ENCODE measurements around the gene ALDH3B2. TPM values are rescaled to one million over a fixed set of nuclear protein-coding genes. Genes with fewer than 3 reads are reported as not detected.
A peak's percentile ranks its signal among the peaks of the same experiment; 100 is the strongest.
"Not testable (repeated sequence)": the region's sequence is repeated elsewhere in the genome, so short reads cannot be mapped to it uniquely, and the experiment has no call there.

The ALDH3B2 gene
- total RNA-seq = not detected

GRCh38 chr11:67674442-67674871, at the start of gene ALDH3B2:
TSS of gene ALDH3B2 (minus strand) at chr11:67674623. CDS start at chr11:67666935, 7,688 bp downstream.
- Mint-ChIP-seq H3K36me3 (ENCODE audit: low read depth) (no peaks in the 10 kb centered on the region), H3K27ac (no peak within 1 kb of the TSS), H3K9me3 (no peaks in the 10 kb centered on the region), H3K4me3 (no peak within 1 kb of the TSS), H3K4me1 (ENCODE audit: low read depth) (no peaks in the 10 kb centered on the region), H3K27me3 (peaks cover 3% of the 10 kb centered on the region)
- no peak for ATAC-seq
- TF ChIP-seq CTCF (IDR thresholded peaks at IDR 0.05) = no peak
- ChIA-PET POLR2A (no interaction called here), CTCF (no interaction called here)
- intact Hi-C loops (cut with micrococcal nuclease) = no loop called here
- DNase-seq = no peak

DNA sequence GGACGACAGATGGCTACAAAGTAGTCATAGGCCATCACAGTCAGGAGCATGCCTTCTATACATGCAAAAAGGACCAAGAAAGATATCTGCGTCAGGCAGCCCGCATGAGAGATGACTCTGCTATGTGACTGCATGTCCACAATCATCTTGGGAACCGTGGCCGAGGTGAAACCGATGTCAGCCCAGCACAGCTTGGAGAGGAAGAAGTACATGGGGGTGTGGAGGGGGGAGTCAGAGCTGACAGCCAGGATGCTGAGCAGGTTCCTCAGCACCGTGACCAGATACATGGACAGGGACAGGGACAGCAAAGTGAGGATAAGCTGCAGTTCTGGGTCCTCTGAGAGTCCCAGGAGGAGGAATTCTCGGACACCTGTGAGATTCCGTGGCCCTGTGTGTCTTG, 48.6 kb upstream of the ALDH3B2 start:
- H3K9me3 Mint-ChIP-seq; CTCF ChIA-PET; POLR2A ChIA-PET; H3K27me3 Mint-ChIP-seq; intact Hi-C loops (cut with micrococcal nuclease); ATAC-seq; H3K27ac Mint-ChIP-seq; H3K4me3 Mint-ChIP-seq; H3K36me3 Mint-ChIP-seq (ENCODE audit: low read depth); DNase-seq: not testable (repeated sequence)
- H3K4me1 Mint-ChIP-seq (ENCODE audit: low read depth) = peaks cover 14% of the 10 kb centered on the region

GRCh38 chr11:67716226-67716625, 41.8 kb upstream of the ALDH3B2 start:
- DNase-seq; H3K4me3 Mint-ChIP-seq; H3K27ac Mint-ChIP-seq; intact Hi-C loops (cut with micrococcal nuclease); POLR2A ChIA-PET; H3K27me3 Mint-ChIP-seq; CTCF ChIA-PET; ATAC-seq; H3K4me1 Mint-ChIP-seq (ENCODE audit: low read depth); H3K36me3 Mint-ChIP-seq (ENCODE audit: low read depth); H3K9me3 Mint-ChIP-seq: not testable (repeated sequence)

DNA sequence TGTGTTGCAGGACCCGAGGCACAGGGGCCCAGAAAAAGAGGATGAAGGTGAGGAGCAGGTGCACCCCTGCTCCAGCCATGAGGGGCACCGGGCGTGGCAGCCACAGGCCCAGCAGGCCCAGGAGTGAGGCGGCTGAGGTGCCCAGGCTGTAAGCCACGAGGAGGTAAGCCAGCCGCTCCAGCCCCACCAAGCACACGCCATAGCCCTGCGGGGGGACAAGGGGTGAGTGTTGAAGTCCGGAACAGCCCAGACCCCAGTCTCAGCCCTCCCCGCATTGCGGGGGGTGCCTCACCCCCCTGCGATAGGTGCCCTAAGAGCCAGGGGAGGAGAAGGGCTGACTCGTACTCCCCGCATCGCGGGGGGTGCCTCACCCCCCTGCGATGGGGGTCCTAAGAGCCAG, 41.4 kb upstream of the ALDH3B2 start:
- POLR2A ChIA-PET; H3K4me1 Mint-ChIP-seq (ENCODE audit: low read depth); DNase-seq; H3K4me3 Mint-ChIP-seq; H3K36me3 Mint-ChIP-seq (ENCODE audit: low read depth); CTCF ChIA-PET; intact Hi-C loops (cut with micrococcal nuclease); H3K27ac Mint-ChIP-seq; ATAC-seq; H3K27me3 Mint-ChIP-seq; H3K9me3 Mint-ChIP-seq: not testable (repeated sequence)

DNA sequence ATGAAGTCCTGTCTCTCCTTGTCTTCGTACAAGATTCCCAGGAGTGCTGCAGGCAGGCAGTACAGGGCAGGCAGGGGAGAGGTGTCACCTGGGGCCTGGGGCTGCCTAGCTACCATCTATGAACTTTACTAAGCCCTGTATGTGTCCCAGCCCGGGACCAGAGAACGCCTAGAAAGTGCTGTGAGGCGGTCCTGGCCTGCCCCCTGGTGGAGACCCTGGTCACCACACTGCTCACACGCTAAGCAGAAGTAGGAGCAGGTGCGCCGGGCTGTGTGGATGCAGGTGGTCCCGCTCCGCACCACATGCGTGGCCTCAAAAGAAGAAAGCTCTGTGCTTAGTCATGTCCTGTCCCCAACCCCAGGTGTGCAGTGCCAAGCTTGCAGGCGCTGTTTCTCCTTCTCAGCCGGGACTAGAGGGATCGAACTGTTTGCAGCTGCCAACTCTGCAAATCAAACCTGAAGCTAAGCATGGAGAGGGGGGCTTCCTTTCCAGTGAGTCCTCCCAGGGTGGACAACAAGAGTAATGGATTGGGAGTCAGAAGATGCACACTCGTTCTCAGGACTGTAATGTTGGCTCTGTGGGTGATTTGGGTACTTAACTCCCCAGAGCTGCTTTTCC, 39.6 kb upstream of the ALDH3B2 start:
- H3K9me3 Mint-ChIP-seq; H3K4me1 Mint-ChIP-seq (ENCODE audit: low read depth); H3K36me3 Mint-ChIP-seq (ENCODE audit: low read depth); POLR2A ChIA-PET; intact Hi-C loops (cut with micrococcal nuclease); ATAC-seq; H3K4me3 Mint-ChIP-seq; H3K27ac Mint-ChIP-seq; H3K27me3 Mint-ChIP-seq: not testable (repeated sequence)
- TF ChIP-seq CTCF (IDR thresholded peaks at IDR 0.05) = peak; percentile 27
- DNase-seq = peak; percentile 72
- CTCF ChIA-PET = interaction anchor here (0.8 to 1.7 kb wide), 2 partner anchors 84 to 86 kb away, joined by 3 to 4 read pairs; partner anchors contain the start of gene NUDT8

- H3K27me3 Mint-ChIP-seq; POLR2A ChIA-PET; H3K36me3 Mint-ChIP-seq (ENCODE audit: low read depth); intact Hi-C loops (cut with micrococcal nuclease); H3K9me3 Mint-ChIP-seq; H3K27ac Mint-ChIP-seq; H3K4me3 Mint-ChIP-seq; DNase-seq; H3K4me1 Mint-ChIP-seq (ENCODE audit: low read depth); CTCF ChIA-PET; ATAC-seq: not testable (repeated sequence)
Observed at GRCh38 chr11:67711676-67712075, 37.3 kb upstream of the ALDH3B2 start.

DNA sequence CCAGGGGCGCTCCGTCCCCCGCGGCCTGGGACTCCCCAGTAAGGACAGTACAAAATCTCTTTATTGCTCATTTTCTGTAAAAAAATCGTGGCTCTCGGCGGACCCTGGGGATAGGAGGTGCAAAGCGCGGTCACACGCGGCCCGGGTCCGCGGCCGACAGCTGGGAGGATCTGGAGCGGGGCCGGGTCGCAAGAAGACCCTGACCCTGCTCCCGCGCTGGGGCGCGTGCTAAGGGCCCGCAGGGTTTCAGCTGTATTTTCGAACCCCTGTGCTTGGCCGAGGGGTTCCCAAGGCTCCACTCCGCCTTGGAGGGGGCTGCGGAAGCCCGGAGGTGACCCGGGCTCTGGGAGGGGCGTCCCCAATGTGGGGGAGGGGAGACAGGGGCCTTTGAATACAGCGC, 36.8 kb upstream of the ALDH3B2 start:
- H3K27me3 Mint-ChIP-seq; DNase-seq; H3K36me3 Mint-ChIP-seq (ENCODE audit: low read depth); intact Hi-C loops (cut with micrococcal nuclease); POLR2A ChIA-PET; ATAC-seq; H3K27ac Mint-ChIP-seq; H3K9me3 Mint-ChIP-seq; H3K4me3 Mint-ChIP-seq; CTCF ChIA-PET; H3K4me1 Mint-ChIP-seq (ENCODE audit: low read depth): not testable (repeated sequence)

DNA sequence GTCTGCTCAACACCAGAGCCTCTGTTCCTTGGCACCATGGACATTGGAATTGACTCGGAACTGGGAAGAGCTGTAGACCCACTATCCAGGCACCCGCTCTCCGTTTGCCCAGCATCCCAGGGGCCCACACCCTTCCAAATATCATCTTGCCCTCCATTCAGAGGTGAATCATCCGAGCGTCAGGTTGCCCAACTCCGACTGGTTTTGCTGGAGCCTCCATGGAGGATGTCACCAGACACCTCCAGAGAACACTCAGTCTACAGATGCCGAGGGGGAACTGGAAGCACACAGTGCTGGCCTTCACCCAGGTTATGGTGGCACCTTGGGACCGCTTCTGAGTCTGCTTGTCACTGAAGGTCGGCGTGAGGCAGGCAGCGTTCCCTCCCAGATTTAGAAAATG, 35.4 kb upstream of the ALDH3B2 start:
- H3K4me3 Mint-ChIP-seq; CTCF ChIA-PET; POLR2A ChIA-PET; H3K4me1 Mint-ChIP-seq (ENCODE audit: low read depth); H3K27ac Mint-ChIP-seq; H3K36me3 Mint-ChIP-seq (ENCODE audit: low read depth); ATAC-seq; H3K27me3 Mint-ChIP-seq; intact Hi-C loops (cut with micrococcal nuclease); DNase-seq; H3K9me3 Mint-ChIP-seq: not testable (repeated sequence)
